ENCODE results near the gene JHY.

Gene JHY

GRCh38 chr11:122871302-122871701 is 11.3 kb upstream of the JHY start:
- Histone ChIP-seq H3K4me3 (ENCODE audit: low read length in 2 of 2) (no peak overlapping the region), H3K4me1 (ENCODE audit: control insufficient read depth in 2 of 2, insufficient read depth in 2 of 2, low read length in 2 of 2) (no peaks in the 10 kb centered on the region), H3K9ac (ENCODE audit: low read depth in 1 of 2, low read length in 2 of 2) (no peak overlapping the region), H3K27ac (ENCODE audit: low read depth in 2 of 2, low read length in 2 of 2) (no peak overlapping the region), H3K36me3 (ENCODE audit: control insufficient read depth in 2 of 2, insufficient read depth in 2 of 2, low read length in 2 of 2) (no peaks in the 10 kb centered on the region), H3K9me3 (ENCODE audit: control insufficient read depth in 2 of 2, low read length in 2 of 2) (no peaks in the 10 kb centered on the region), H3K27me3 (ENCODE audit: control insufficient read depth in 2 of 2, insufficient read depth in 2 of 2, low read length in 2 of 2) (no peaks in the 10 kb centered on the region)

DNA sequence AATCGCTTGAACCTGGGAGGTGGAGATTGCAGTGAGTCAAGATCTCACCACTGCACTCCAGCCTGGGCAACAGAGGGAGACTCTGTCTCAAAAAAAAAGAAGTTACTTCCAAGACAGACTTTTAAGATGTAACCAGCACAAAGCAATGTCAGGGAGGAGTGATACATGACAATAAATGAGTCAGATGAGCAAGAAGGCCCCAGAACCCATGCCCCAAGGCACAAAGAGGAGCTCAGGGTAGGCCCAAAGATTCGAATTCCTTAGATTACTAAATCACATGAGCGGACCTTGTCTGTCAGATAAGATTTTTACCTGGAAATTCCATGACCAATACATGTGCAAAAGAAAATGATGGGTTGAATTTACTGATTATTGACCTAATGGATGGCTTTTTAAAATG is 10.5 kb upstream of the JHY start:
- H3K4me1 ChIP-seq (ENCODE audit: control insufficient read depth in 2 of 2, insufficient read depth in 2 of 2, low read length in 2 of 2): no peaks in the 10 kb centered on the region
- H3K27me3 ChIP-seq (ENCODE audit: control insufficient read depth in 2 of 2, insufficient read depth in 2 of 2, low read length in 2 of 2): no peaks in the 10 kb centered on the region
- no peak overlapping the region for H3K27ac ChIP-seq (ENCODE audit: low read depth in 2 of 2, low read length in 2 of 2)
- no peak overlapping the region for H3K9ac ChIP-seq (ENCODE audit: low read depth in 1 of 2, low read length in 2 of 2)
- H3K4me3 ChIP-seq (ENCODE audit: low read length in 2 of 2): no peak overlapping the region
- no peaks in the 10 kb centered on the region for H3K36me3 ChIP-seq (ENCODE audit: control insufficient read depth in 2 of 2, insufficient read depth in 2 of 2, low read length in 2 of 2)
- no peaks in the 10 kb centered on the region for H3K9me3 ChIP-seq (ENCODE audit: control insufficient read depth in 2 of 2, low read length in 2 of 2)

- Histone ChIP-seq H3K9me3 (ENCODE audit: control insufficient read depth in 2 of 2, low read length in 2 of 2) (no peaks in the 10 kb centered on the region), H3K36me3 (ENCODE audit: control insufficient read depth in 2 of 2, insufficient read depth in 2 of 2, low read length in 2 of 2) (no peaks in the 10 kb centered on the region), H3K27me3 (ENCODE audit: control insufficient read depth in 2 of 2, insufficient read depth in 2 of 2, low read length in 2 of 2) (no peaks in the 10 kb centered on the region), H3K4me3 (ENCODE audit: low read length in 2 of 2) (no peak overlapping the region), H3K9ac (ENCODE audit: low read depth in 1 of 2, low read length in 2 of 2) (no peak overlapping the region), H3K4me1 (ENCODE audit: control insufficient read depth in 2 of 2, insufficient read depth in 2 of 2, low read length in 2 of 2) (no peaks in the 10 kb centered on the region), H3K27ac (ENCODE audit: low read depth in 2 of 2, low read length in 2 of 2) (no peak overlapping the region)
Measured at GRCh38 chr11:122874991-122875390, 7.6 kb upstream of the JHY start.

DNA sequence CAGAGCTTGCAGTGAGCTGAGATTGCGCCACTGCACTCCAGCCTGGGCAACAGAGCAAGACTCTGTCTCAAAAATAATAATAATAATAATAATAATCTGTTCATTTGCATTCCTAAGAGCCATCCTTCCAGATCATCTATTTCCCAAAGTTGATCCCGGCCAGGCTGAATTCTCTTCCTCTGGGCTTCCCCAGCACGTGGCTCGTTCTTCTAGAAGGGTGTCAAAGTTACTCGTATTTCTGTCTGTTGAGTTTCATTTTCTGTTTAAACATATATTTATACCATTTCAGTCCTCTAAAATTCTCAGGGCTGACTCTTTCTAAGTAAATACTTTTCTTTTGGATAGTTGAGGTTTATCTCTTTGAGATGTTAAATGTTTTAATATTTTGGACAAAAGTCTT is 4.8 kb upstream of the JHY start:
- H3K27me3 ChIP-seq (ENCODE audit: control insufficient read depth in 2 of 2, insufficient read depth in 2 of 2, low read length in 2 of 2): no peaks in the 10 kb centered on the region
- H3K36me3 ChIP-seq (ENCODE audit: control insufficient read depth in 2 of 2, insufficient read depth in 2 of 2, low read length in 2 of 2): no peaks in the 10 kb centered on the region
- H3K9ac ChIP-seq (ENCODE audit: low read depth in 1 of 2, low read length in 2 of 2): no peak overlapping the region
- no peak overlapping the region for H3K4me3 ChIP-seq (ENCODE audit: low read length in 2 of 2)
- no peaks in the 10 kb centered on the region for H3K9me3 ChIP-seq (ENCODE audit: control insufficient read depth in 2 of 2, low read length in 2 of 2)
- no peaks in the 10 kb centered on the region for H3K4me1 ChIP-seq (ENCODE audit: control insufficient read depth in 2 of 2, insufficient read depth in 2 of 2, low read length in 2 of 2)
- H3K27ac ChIP-seq (ENCODE audit: low read depth in 2 of 2, low read length in 2 of 2): no peak overlapping the region

DNA sequence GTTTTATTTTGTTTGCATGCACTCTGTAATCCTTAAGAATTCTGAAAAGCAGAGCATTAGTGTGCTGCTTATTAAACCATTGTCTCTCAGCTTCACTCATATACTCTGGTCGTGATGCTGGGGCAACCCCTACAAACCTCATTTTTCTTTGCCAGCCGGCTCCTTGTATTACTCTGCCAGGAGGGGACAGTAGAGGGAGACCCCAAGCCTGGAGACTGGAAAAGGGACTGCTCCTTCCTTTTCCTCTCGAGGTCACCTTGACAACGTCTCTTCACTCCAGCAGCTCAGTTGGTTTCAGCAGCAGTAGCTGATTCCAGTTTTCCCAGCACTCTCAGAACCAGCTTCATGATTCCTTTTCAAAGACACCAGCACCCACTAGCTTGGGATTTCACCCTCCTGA is 2.8 kb upstream of the JHY start:
- Histone ChIP-seq H3K9ac (ENCODE audit: low read depth in 1 of 2, low read length in 2 of 2) (no peak overlapping the region), H3K36me3 (ENCODE audit: control insufficient read depth in 2 of 2, insufficient read depth in 2 of 2, low read length in 2 of 2) (no peaks in the 10 kb centered on the region), H3K9me3 (ENCODE audit: control insufficient read depth in 2 of 2, low read length in 2 of 2) (no peaks in the 10 kb centered on the region), H3K27me3 (ENCODE audit: control insufficient read depth in 2 of 2, insufficient read depth in 2 of 2, low read length in 2 of 2) (no peaks in the 10 kb centered on the region), H3K4me1 (ENCODE audit: control insufficient read depth in 2 of 2, insufficient read depth in 2 of 2, low read length in 2 of 2) (peaks cover 0 to 4% of the 10 kb centered on the region in 2 donors), H3K27ac (ENCODE audit: low read depth in 2 of 2, low read length in 2 of 2) (no peak overlapping the region), H3K4me3 (ENCODE audit: low read length in 2 of 2) (no peak overlapping the region)

GRCh38 chr11:122882857-122883645 is 492 bp downstream of the JHY start:
- peak overlapping the region; percentile 72 to 79 for H3K9ac ChIP-seq (ENCODE audit: low read depth in 1 of 2, low read length in 2 of 2)
- peak overlapping the region; percentile 49 to 69 for H3K27ac ChIP-seq (ENCODE audit: low read depth in 2 of 2, low read length in 2 of 2)
- H3K9me3 ChIP-seq (ENCODE audit: control insufficient read depth in 2 of 2, low read length in 2 of 2): no peaks in the 10 kb centered on the region

DNA sequence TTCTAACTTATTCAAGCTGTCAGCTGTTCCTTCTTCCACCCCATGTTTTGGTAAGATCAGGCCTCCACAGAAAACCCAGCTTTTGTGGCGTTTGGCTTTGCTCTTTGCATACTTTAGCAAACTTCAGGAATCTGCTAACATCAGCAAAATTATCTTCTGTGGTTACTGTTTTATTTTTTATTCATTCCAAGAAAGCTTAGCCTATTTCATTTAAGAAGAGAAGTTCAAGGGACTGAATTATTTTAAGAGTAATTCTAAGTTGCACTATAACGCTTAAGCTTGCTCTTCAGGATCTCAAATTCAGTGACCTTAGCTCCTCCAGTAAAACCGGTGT is 1.1 kb downstream of the JHY start:
- Histone ChIP-seq H3K27me3 (ENCODE audit: control insufficient read depth in 2 of 2, insufficient read depth in 2 of 2, low read length in 2 of 2) (no peaks in the 10 kb centered on the region), H3K9me3 (ENCODE audit: control insufficient read depth in 2 of 2, low read length in 2 of 2) (no peaks in the 10 kb centered on the region), H3K4me1 (ENCODE audit: control insufficient read depth in 2 of 2, insufficient read depth in 2 of 2, low read length in 2 of 2) (peaks cover 0 to 4% of the 10 kb centered on the region in 2 donors), H3K27ac (ENCODE audit: low read depth in 2 of 2, low read length in 2 of 2) (peak overlapping the region in 1 of 2 donors; percentile 69), H3K36me3 (ENCODE audit: control insufficient read depth in 2 of 2, insufficient read depth in 2 of 2, low read length in 2 of 2) (peaks cover 0 to 3% of the 10 kb centered on the region in 2 donors), H3K4me3 (ENCODE audit: low read length in 2 of 2) (peak overlapping the region; percentile 69 to 86), H3K9ac (ENCODE audit: low read depth in 1 of 2, low read length in 2 of 2) (peak overlapping the region; percentile 72 to 79)

More at GRCh38 chr11:122882857-122883645, 492 bp downstream of the JHY start:
- Histone ChIP-seq H3K27me3 (ENCODE audit: control insufficient read depth in 2 of 2, insufficient read depth in 2 of 2, low read length in 2 of 2) (no peaks in the 10 kb centered on the region), H3K4me3 (ENCODE audit: low read length in 2 of 2) (peak overlapping the region; percentile 69 to 86), H3K4me1 (ENCODE audit: control insufficient read depth in 2 of 2, insufficient read depth in 2 of 2, low read length in 2 of 2) (peaks cover 0 to 4% of the 10 kb centered on the region in 2 donors), H3K36me3 (ENCODE audit: control insufficient read depth in 2 of 2, insufficient read depth in 2 of 2, low read length in 2 of 2) (peaks cover 0 to 3% of the 10 kb centered on the region in 2 donors)

- Histone ChIP-seq H3K4me3 (ENCODE audit: low read length in 2 of 2) (no peak overlapping the region), H3K27ac (ENCODE audit: low read depth in 2 of 2, low read length in 2 of 2) (no peak overlapping the region), H3K27me3 (ENCODE audit: control insufficient read depth in 2 of 2, insufficient read depth in 2 of 2, low read length in 2 of 2) (no peaks in the 10 kb centered on the region), H3K9me3 (ENCODE audit: control insufficient read depth in 2 of 2, low read length in 2 of 2) (no peaks in the 10 kb centered on the region), H3K36me3 (ENCODE audit: control insufficient read depth in 2 of 2, insufficient read depth in 2 of 2, low read length in 2 of 2) (peaks cover 0 to 3% of the 10 kb centered on the region in 2 donors), H3K9ac (ENCODE audit: low read depth in 1 of 2, low read length in 2 of 2) (no peak overlapping the region), H3K4me1 (ENCODE audit: control insufficient read depth in 2 of 2, insufficient read depth in 2 of 2, low read length in 2 of 2) (peaks cover 0 to 4% of the 10 kb centered on the region in 2 donors)
Measured at GRCh38 chr11:122888162-122888561, 5.6 kb downstream of the JHY start.

DNA sequence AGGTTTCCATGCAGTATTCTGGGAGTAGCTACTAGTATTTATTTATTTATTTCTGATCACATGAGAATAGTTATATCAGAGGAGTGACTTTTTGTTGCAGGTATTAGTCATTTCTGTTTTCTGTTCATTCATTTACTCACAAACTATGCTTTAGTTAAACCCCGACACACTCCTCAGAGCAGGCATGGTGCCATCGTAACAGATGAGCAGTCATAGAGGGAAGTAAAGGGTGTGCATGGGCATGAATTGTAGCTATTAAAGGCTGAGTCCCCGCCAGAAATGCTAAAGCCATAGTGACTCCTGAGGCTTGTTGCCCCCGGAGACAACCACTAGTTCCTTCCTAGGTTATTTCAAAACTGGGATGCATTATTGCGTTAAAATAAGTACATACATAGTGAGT is 10.6 kb downstream of the JHY start:
- no peaks in the 10 kb centered on the region for H3K9me3 ChIP-seq (ENCODE audit: control insufficient read depth in 2 of 2, low read length in 2 of 2)
- H3K9ac ChIP-seq (ENCODE audit: low read depth in 1 of 2, low read length in 2 of 2): no peak overlapping the region
- no peaks in the 10 kb centered on the region for H3K36me3 ChIP-seq (ENCODE audit: control insufficient read depth in 2 of 2, insufficient read depth in 2 of 2, low read length in 2 of 2)
- no peaks in the 10 kb centered on the region for H3K27me3 ChIP-seq (ENCODE audit: control insufficient read depth in 2 of 2, insufficient read depth in 2 of 2, low read length in 2 of 2)
- no peaks in the 10 kb centered on the region for H3K4me1 ChIP-seq (ENCODE audit: control insufficient read depth in 2 of 2, insufficient read depth in 2 of 2, low read length in 2 of 2)
- H3K27ac ChIP-seq (ENCODE audit: low read depth in 2 of 2, low read length in 2 of 2): no peak overlapping the region
- H3K4me3 ChIP-seq (ENCODE audit: low read length in 2 of 2): no peak overlapping the region

DNA sequence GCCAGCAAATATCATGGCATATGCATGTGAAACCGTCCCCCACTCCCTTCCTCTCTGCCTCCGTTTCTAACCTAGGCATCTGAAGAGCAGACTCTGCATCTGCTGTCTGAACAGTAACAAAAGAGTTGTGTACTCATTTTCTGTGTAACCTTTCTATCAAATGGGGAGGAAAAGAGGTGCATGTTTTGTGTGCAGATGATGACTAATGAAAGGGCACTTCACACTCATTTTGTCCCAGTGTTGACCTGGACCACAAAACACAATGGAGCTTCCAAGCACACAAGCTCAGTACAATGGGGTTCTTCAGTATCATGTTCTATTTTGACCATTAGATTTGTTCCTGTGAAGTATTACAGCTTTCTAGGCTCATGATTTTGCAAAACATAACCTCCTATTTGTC is 13.0 kb downstream of the JHY start:
- H3K9me3 ChIP-seq (ENCODE audit: control insufficient read depth in 2 of 2, low read length in 2 of 2): no peaks in the 10 kb centered on the region
- H3K27me3 ChIP-seq (ENCODE audit: control insufficient read depth in 2 of 2, insufficient read depth in 2 of 2, low read length in 2 of 2): no peaks in the 10 kb centered on the region
- H3K9ac ChIP-seq (ENCODE audit: low read depth in 1 of 2, low read length in 2 of 2): no peak overlapping the region
- no peaks in the 10 kb centered on the region for H3K4me1 ChIP-seq (ENCODE audit: control insufficient read depth in 2 of 2, insufficient read depth in 2 of 2, low read length in 2 of 2)
- no peak overlapping the region for H3K27ac ChIP-seq (ENCODE audit: low read depth in 2 of 2, low read length in 2 of 2)
- H3K36me3 ChIP-seq (ENCODE audit: control insufficient read depth in 2 of 2, insufficient read depth in 2 of 2, low read length in 2 of 2): no peaks in the 10 kb centered on the region
- no peak overlapping the region for H3K4me3 ChIP-seq (ENCODE audit: low read length in 2 of 2)

All from mucosa of rectum (tissue), 2 donors.